Memory B cell (primary cell): ENCODE results near the gene CERS6.

Source experiments
- ATAC-seq: fragments of 150-1000 bp; cut with Tn5 transposase; 2 replicates; pipeline ENCODE4 v1.10.0; 2021; ENCODE audit warnings: low read depth, mild to moderate bottlenecking, moderate library complexity
- DNase-seq, 2 donors: peaks; one replicate each; pipeline ENCODE4 v3.0.0; 2022; ENCODE audit warnings: low spot score in 2 of 2
- H3K27ac Mint-ChIP-seq: one replicate; pipeline ENCODE4 v1.8.0; 2022; ENCODE audit warnings: mild to moderate bottlenecking, moderate library complexity, mixed read lengths
- H3K27me3 Mint-ChIP-seq: one replicate; pipeline ENCODE4 v1.8.0; 2022; ENCODE audit warnings: mixed read lengths
- H3K36me3 Mint-ChIP-seq: one replicate; pipeline ENCODE4 v1.8.0; 2022; ENCODE audit warnings: mild to moderate bottlenecking, mixed read lengths
- H3K4me1 Mint-ChIP-seq: one replicate; pipeline ENCODE4 v1.8.0; 2022; ENCODE audit warnings: mixed read lengths
- H3K4me3 Mint-ChIP-seq: one replicate; pipeline ENCODE4 v1.8.0; 2022; ENCODE audit warnings: mild to moderate bottlenecking, moderate library complexity, mixed read lengths
- H3K9me3 Mint-ChIP-seq: one replicate; pipeline ENCODE4 v1.8.0; 2022; ENCODE audit warnings: mixed read lengths

Gene CERS6

DNA sequence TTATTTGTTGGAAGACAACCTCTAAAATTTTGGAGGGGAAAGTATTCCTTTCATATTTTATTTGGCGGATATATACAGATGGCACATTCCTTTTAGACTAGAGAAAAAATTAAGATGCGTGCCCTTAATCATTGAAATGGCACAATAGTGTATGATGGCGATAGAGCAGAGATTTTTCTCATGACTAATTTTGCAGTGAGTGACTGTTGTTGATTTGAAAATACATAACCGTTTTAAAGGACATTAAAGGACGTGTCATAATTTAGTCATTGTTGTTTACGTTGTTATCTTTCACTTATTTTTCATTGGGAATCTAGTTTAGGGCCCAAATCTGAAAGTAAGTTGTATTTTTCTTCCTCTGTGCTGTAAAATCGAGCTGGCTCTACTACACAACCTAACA is 61.7 kb downstream of the CERS6 start:
- H3K9me3 Mint-ChIP-seq, result no peaks in the 10 kb centered on the region
- ATAC-seq (no peak), DNase-seq (no peak)
- H3K27me3 Mint-ChIP-seq, result no peaks in the 10 kb centered on the region
- no peaks in the 10 kb centered on the region for H3K36me3 Mint-ChIP-seq
- no peak overlapping the region for H3K27ac Mint-ChIP-seq
- no peaks in the 10 kb centered on the region for H3K4me1 Mint-ChIP-seq
- no peak overlapping the region for H3K4me3 Mint-ChIP-seq

DNA sequence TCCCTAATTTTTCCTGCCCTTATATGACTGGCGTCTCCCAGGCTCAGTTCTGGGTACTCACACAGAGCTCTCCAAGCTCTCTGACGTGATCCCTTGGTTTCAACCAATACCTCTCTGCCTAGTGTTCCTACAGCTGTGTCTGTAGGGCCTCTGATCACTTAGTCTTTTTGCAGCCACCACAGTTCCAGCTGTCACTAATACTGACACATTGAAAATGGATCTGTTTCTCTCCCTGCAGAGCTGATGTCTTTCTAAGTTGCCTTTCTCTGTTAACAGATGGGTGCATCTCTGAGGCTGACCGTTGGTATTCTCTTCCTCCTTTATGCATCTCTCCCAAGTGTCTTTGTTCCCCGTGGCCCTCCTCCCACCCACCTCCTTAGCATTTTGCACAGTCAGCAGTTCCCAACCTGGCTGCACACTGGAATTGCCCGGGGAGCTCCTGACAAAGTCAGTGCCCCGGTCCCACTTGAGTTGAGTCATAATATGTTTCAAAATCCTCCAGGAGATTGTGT is 62.5 kb downstream of the CERS6 start:
- H3K27me3 Mint-ChIP-seq, result no peaks in the 10 kb centered on the region
- no peak for DNase-seq
- no peaks in the 10 kb centered on the region for H3K9me3 Mint-ChIP-seq
- no peaks in the 10 kb centered on the region for H3K4me1 Mint-ChIP-seq
- no peak overlapping the region for H3K27ac Mint-ChIP-seq
- no peak overlapping the region for H3K4me3 Mint-ChIP-seq
- ATAC-seq, result no peak
- no peaks in the 10 kb centered on the region for H3K36me3 Mint-ChIP-seq

- no peaks in the 10 kb centered on the region for H3K9me3 Mint-ChIP-seq
- H3K4me1 Mint-ChIP-seq, result no peaks in the 10 kb centered on the region
These were observed 63.6 kb downstream of the CERS6 start for GRCh38 chr2:168519534-168520308.

DNA sequence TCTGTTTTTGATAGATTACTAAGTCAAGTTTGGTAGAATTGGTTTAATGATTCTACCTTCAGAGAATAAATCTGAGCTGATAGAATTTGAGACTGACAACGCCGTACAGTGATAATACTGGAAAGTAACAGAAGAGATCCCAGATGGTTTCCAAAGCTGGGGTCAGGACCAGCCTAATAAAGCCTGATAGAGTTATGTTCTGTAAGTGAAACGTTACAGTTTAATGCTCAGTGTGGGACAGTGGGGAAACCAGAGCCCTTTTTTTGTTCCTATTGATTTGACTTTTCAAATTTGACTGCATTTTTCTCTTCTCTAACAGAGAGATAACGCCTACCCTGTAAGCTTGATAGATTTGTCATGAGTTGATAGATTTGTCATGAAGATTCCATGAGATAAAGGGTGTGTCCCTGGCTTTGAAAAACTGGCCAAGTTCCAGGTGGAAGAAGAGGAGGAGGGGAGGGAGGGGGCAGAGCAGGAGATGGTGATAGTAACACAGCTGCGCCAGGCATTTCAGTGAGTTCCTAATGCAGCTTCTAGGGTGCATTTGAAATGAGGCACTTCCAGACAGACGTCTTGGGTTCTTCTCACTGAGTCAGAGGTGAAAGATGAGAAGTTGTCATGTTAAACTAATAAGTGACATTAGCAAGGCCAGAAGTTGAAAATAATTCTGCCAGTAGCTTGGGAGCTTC is 65.1 kb downstream of the CERS6 start:
- no peak overlapping the region for H3K4me3 Mint-ChIP-seq
- no peaks in the 10 kb centered on the region for H3K27me3 Mint-ChIP-seq
- H3K9me3 Mint-ChIP-seq, result no peaks in the 10 kb centered on the region
- DNase-seq (no peak), ATAC-seq (no peak)
- H3K27ac Mint-ChIP-seq, result no peak overlapping the region
- no peaks in the 10 kb centered on the region for H3K36me3 Mint-ChIP-seq
- no peaks in the 10 kb centered on the region for H3K4me1 Mint-ChIP-seq

More at GRCh38 chr2:168519534-168520308, 63.6 kb downstream of the CERS6 start:
- Mint-ChIP-seq H3K27me3 (no peaks in the 10 kb centered on the region), H3K36me3 (no peaks in the 10 kb centered on the region), H3K27ac (no peak overlapping the region), H3K4me3 (no peak overlapping the region)
- ATAC-seq (no peak), DNase-seq (no peak)

DNA sequence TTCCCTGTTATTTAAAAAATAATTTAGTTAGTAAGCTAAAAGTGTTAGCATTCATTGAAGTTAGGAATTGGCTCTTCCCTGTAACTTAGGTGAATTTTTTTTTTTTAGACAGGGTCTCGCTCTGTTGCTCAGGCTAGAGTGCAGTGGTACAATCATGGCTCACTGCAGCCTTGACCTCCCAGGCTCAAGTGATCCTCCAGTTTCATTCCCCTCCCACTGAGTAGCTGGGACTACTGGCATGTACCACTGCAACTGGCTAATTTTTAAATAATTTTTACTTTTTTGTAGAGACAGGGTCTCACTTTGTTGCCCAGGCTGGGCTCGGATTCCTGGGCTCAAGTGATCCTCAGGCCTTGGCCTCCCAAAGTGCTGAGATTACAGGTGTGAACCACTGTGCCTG is 66.4 kb downstream of the CERS6 start:
- Mint-ChIP-seq H3K27ac (no peak overlapping the region), H3K9me3 (no peaks in the 10 kb centered on the region), H3K4me3 (no peak overlapping the region), H3K27me3 (no peaks in the 10 kb centered on the region), H3K36me3 (no peaks in the 10 kb centered on the region), H3K4me1 (no peaks in the 10 kb centered on the region)
- no peak for DNase-seq
- ATAC-seq, result no peak

- H3K27ac Mint-ChIP-seq, result no peak overlapping the region
These were observed 67.9 kb downstream of the CERS6 start for GRCh38 chr2:168524005-168524404.

GRCh38 chr2:168525020-168525419 is 68.9 kb downstream of the CERS6 start:
- H3K4me3 Mint-ChIP-seq, result no peak overlapping the region
- DNase-seq, result no peak
- H3K27me3 Mint-ChIP-seq, result no peaks in the 10 kb centered on the region
- ATAC-seq, result no peak
- H3K9me3 Mint-ChIP-seq, result no peaks in the 10 kb centered on the region
- no peak overlapping the region for H3K27ac Mint-ChIP-seq
- H3K36me3 Mint-ChIP-seq, result no peaks in the 10 kb centered on the region
- peaks cover 3% of the 10 kb centered on the region for H3K4me1 Mint-ChIP-seq

More at GRCh38 chr2:168524005-168524404, 67.9 kb downstream of the CERS6 start:
- Mint-ChIP-seq H3K4me3 (no peak overlapping the region), H3K4me1 (no peaks in the 10 kb centered on the region), H3K27me3 (no peaks in the 10 kb centered on the region), H3K36me3 (no peaks in the 10 kb centered on the region), H3K9me3 (no peaks in the 10 kb centered on the region)
- no peak for DNase-seq
- ATAC-seq, result no peak

GRCh38 chr2:168525716-168526446 is 69.8 kb downstream of the CERS6 start:
- H3K4me3 Mint-ChIP-seq, result no peak overlapping the region
- no peaks in the 10 kb centered on the region for H3K27me3 Mint-ChIP-seq
- H3K9me3 Mint-ChIP-seq, result no peaks in the 10 kb centered on the region
- DNase-seq, result no peak
- no peaks in the 10 kb centered on the region for H3K36me3 Mint-ChIP-seq
- no peak for ATAC-seq
- H3K27ac Mint-ChIP-seq, result no peak overlapping the region
- peaks cover 3% of the 10 kb centered on the region for H3K4me1 Mint-ChIP-seq

DNA sequence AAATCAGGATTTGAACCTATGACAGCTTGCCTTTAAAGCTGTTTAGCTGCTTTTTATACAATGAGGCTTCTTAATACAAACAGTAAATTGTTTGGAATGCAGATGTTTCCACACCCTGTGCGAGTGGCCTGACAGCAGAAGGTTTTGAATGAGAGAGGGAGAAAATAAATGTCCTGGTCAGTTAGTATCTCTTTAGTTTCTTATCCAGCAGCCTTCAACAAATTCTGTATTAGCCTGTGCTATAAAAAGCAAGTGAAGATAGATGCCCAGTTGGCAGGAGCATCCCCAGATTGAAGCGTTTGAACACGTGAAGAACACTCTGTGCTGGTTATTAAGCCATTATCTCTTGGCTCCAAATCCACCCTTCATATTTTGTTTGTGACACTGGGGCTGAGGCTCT is 70.6 kb downstream of the CERS6 start:
- Mint-ChIP-seq H3K36me3 (no peaks in the 10 kb centered on the region), H3K4me1 (peaks cover 5% of the 10 kb centered on the region), H3K9me3 (no peaks in the 10 kb centered on the region), H3K27ac (no peak overlapping the region), H3K27me3 (no peaks in the 10 kb centered on the region), H3K4me3 (no peak overlapping the region)
- ATAC-seq, result no peak
- DNase-seq, result no peak

GRCh38 chr2:168528016-168528415 is 71.9 kb downstream of the CERS6 start:
- no peaks in the 10 kb centered on the region for H3K36me3 Mint-ChIP-seq
- no peak for DNase-seq
- H3K27ac Mint-ChIP-seq, result no peak overlapping the region
- H3K27me3 Mint-ChIP-seq, result no peaks in the 10 kb centered on the region
- H3K4me1 Mint-ChIP-seq, result peaks cover 10% of the 10 kb centered on the region
- ATAC-seq, result no peak
- no peaks in the 10 kb centered on the region for H3K9me3 Mint-ChIP-seq
- H3K4me3 Mint-ChIP-seq, result no peak overlapping the region

- Mint-ChIP-seq H3K36me3 (no peaks in the 10 kb centered on the region), H3K27ac (no peak overlapping the region), H3K4me1 (peaks cover 11% of the 10 kb centered on the region), H3K4me3 (no peak overlapping the region), H3K27me3 (no peaks in the 10 kb centered on the region), H3K9me3 (no peaks in the 10 kb centered on the region)
- ATAC-seq (no peak), DNase-seq (no peak)
These were observed 72.4 kb downstream of the CERS6 start for GRCh38 chr2:168528469-168528868.

DNA sequence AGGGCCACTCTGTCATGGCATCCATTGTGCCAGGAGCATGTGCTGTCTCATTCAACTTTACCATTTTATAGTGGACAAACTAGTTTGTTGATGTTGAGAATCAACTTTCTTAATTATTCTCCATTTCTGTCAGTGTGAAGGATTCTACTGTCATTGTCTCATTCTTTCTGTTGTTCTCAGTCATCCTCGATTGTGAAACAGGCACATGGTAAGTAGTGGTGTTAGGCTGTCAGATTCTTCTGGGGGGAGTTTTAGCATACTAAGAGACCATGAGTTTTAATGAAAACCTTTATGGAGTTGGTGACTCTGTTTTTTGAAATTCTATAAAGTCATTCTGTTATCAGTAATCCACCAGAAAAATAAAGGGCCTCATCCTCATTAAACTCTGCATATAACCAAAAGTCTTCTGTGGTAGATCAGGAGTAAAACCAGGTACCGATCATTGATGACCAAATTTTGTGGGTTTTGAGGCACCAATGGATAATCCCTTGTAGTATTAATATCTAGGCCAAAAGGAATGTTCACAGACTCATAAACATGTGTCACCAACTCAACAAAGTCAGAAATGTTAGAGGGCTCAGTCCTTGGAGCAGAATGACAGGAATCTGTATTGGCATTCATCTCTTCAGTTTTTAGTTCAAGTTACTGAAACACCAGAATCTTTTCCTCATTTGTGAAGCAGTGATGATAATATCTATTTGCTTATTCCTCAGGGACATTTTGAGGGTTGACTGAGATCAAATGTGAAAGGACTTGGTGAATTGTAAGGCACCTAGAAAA is 73.2 kb downstream of the CERS6 start:
- no peak overlapping the region for H3K27ac Mint-ChIP-seq
- ATAC-seq (no peak), DNase-seq (no peak)
- peaks cover 14% of the 10 kb centered on the region for H3K4me1 Mint-ChIP-seq
- no peak overlapping the region for H3K4me3 Mint-ChIP-seq
- H3K36me3 Mint-ChIP-seq, result no peaks in the 10 kb centered on the region
- H3K27me3 Mint-ChIP-seq, result no peaks in the 10 kb centered on the region
- H3K9me3 Mint-ChIP-seq, result no peaks in the 10 kb centered on the region

DNA sequence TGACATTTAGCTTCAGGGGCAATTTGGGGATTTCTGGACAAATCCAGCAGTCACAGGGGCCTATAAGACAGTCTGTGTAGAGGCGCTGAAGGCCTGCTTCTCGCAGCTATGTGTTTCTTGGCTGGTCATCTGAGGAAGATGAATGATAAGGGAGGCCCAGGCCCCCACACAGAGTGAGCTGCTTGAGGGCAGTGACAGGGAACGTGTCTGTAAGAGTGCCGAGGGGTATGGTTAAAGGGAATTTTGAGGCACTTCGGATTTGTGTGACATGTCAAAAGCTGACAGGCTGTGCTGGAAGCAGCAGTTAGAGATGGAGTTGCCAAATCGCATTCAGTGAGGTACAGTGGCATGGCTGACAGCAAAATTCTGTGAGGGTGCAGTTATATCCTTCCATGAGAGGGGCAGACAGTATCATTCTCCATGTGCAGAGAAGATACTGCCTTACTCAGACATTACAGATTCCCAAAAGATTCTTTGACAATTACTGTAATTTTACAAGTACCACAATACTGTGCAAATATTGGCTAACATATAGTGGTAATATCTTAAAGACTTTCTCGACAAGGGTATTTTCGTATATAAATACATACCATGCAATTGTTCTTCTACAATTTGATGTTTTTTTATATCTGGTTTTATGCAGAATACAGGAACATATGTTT is 74.0 kb downstream of the CERS6 start:
- H3K4me1 Mint-ChIP-seq, result peaks cover 14% of the 10 kb centered on the region

More for the DNA sequence above, 74.0 kb downstream of the CERS6 start:
- Mint-ChIP-seq H3K27me3 (no peaks in the 10 kb centered on the region), H3K4me3 (no peak overlapping the region), H3K27ac (no peak overlapping the region), H3K9me3 (no peaks in the 10 kb centered on the region), H3K36me3 (no peaks in the 10 kb centered on the region)
- DNase-seq (no peak), ATAC-seq (no peak)
